HG03025 (cell line): ENCODE measurements around the gene CEP164.
"Not testable (repeated sequence)": the region's sequence is repeated elsewhere in the genome, so short reads cannot be mapped to it uniquely, and the experiment has no call there.

Experiments used
- ATAC-seq: cut with Tn5 transposase; IDR thresholded peaks from one replicate; pipeline ENCODE4 v1.9.1; 2021; ENCODE audit warnings: mild to moderate bottlenecking, moderate library complexity; ENCODE audit not compliant: unreplicated experiment, low FRiP score

CEP164 gene

DNA sequence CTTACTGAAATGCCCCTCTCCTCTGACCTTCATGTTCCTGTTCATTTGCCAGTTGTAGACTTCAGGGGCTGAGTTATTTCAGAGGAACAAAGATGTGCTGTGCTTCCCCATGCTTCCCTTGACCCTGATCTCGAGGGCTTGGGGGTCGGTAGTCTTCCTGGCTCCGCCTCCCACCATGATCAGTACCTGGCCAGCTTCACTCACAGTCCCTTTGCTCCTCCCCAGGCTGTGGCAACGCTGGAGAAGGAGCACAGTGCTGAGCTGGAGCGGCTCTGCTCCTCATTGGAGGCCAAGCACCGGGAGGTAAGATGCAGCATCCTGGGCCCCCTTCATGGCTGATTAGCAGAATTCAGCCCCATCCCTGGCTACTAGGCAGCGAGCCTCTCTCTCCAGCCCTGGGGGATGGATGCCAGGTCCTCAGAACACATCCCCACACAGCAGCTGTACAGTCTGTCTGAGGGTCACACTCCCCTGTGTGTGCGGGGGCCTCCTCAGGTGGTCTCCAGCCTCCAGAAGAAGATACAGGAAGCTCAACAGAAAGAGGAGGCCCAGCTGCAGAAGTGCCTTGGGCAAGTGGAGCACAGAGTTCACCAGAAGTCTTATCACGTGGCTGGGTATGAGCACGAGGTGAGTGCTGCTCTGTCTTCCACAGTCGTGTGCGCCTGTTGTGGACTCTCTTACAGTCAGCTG, 64.5 kb downstream of the CEP164 start:
- ATAC-seq: no peak

DNA sequence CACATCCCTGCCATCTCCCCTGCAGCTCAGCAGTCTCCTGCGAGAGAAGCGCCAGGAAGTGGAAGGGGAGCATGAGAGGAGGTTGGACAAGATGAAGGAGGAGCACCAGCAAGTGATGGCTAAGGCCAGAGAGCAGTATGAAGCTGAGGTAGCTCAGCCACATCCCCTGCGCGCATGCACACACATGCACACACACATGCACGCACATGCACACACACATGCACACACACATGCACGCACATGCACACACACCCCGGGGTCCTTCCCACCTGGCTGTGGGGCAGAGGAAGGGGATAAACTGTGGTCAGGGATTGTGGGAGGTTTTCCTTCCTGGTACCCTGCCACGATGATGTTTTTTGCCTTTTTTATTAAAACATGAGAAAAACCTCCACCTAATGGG, 65.3 kb downstream of the CEP164 start:
- ATAC-seq: no peak

DNA sequence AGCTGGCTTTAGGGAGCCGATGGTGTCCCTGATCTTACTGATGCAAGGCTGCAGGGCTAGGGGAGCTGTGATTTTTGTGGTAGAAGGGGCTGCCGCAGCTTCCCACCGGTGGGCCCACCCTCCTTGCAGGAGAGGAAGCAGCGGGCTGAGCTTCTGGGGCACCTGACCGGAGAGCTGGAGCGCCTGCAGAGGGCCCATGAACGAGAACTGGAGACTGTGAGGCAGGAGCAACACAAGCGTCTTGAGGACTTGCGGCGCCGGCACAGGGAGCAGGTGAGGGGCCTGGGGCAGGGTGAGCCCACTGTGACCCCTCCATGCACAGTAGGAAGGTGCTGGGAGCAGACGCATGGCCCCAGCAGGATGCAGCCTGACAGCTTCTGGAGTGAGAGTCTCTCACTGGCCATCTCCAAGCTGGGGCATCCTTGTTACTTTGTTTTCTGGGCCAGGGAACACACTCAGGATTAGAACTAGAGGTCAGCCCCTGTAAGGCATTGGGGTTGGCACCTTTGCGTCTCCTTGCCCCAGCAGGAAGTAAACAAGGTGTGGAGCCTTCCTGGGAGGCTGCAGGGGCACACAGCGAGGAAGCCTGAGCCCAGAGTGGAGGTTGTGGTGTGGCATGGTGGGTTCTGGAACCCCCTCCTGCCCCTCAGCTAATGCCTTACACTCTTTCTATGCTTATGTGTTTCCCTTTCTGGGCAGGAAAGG, 66.7 kb downstream of the CEP164 start:
- ATAC-seq: no peak

DNA sequence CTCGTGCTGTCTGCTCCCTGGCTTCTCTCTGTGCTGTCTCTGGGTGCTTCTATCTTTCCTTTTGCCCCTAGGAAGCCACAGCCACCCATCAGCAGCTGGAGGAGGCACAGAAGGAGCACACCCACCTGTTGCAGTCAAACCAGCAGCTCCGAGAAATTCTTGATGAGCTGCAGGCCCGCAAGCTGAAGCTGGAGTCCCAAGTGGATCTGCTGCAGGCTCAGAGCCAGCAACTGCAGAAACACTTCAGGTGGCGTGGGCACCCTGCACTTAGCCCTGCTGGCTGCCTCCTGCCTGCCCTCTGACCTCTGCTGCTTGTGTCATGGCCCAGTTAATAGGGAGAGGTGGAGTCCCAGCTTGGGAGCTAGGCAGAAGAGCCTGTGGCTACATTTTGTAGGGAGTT, 67.8 kb downstream of the CEP164 start:
- no peak for ATAC-seq

DNA sequence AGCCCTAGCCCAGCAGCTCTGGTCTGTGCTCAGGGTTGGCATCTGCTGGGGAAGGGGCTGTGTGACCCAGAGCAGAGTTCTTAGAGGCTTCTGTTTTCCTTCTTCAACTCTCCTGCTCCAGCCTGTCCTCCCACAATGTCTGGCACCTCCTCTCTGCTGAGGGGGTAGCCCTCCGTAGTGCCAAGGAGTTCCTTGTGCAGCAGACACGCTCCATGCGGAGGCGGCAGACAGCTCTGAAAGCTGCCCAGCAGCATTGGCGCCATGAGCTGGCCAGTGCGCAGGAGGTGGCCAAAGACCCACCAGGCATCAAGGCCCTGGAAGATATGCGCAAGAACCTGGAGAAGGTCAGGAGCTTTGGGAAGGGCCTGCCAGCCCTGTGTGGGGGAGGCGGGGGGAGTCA, 69.3 kb downstream of the CEP164 start:
- no peak for ATAC-seq

DNA sequence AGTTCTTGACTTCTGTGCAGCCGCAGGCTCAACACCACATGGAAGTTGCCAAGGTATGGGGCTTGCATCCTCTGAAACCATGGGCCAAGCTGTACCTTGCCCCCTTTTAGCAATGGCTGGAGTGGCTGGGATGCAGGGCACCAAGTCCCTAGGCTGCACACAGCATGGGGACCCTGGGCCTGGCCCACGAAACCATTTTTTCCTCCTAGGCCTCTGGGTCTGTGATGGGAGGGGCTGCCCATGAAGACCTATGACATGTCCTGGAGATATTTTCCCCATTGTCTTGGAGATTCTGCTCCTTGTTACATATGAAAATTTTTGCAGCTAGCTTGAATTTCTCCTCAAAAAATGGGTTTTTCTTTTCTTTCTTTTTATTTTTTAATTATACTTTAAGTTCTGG, 71.0 kb downstream of the CEP164 start:
- not testable (repeated sequence) for ATAC-seq

DNA sequence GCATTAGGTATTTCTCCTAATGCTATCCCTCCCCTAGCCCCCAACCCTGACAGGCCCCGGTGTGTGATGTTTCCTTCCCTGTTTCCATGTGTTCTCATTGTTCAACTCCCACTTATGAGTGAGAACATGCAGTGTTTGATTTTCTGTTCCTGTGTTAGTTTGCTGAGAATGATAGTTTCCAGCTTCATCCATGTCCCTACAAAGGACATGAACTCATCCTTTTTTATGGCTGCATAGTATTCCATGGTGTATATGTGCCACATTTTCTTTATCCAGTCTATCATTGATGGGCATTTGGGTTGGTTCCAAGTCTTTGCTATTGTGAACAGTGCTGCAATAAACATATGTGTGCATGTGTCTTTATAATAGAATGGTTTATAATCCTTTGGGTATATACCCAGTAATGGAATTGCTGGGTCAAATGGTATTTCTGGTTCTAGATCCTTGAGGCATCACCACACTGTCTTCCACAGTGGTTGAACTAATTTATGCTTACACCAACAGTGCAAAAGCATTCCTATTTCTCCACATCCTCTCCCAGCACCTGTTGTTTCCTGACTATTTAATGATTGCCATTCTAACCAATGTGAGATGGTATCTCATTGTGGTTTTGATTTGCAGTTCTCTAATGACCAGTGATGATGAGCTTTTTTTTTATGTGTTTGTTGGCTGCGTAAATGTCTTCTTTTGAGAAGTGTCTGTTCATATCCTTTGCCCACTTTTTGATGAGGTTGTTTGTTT, 71.6 kb downstream of the CEP164 start:
- ATAC-seq: not testable (repeated sequence)

DNA sequence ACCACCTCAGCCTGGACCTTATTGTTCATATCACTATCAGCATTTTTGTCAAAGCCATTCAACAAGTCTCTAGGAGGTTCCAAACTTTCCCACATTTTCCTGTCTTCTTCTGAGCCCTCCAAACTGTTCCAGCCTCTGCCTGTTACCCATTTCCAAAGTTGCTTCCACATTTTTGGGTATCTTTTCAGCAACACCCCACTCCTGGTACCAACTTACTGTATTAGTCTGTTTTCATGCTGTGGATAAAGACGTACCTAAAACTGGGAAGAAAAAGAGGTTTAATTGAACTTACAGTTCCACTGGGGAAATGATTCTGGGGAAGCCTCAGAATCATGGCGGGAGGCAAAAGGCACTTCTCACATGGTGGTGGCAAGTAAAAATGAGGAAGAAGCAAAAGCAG, 78.2 kb downstream of the CEP164 start:
- not testable (repeated sequence) for ATAC-seq

DNA sequence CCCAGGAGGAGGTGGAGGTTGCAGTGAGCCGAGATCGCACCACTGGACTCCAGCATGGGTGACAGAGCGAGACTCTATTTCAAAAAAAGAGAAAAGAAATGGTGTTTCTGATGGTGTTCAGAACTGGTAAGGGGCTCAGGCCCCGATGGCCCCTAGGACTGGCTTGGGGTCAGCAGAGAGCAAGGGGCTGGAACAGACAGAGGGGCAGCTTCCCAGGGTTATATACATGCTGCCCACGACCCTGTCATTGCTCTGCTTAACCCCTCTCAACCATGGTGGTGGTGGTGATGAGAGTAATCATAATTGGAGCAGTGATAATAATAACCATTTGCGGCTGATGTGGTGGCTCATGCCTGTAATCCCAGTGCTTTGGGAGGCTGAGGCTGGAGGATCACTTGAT, 79.4 kb downstream of the CEP164 start:
- ATAC-seq: no peak

DNA sequence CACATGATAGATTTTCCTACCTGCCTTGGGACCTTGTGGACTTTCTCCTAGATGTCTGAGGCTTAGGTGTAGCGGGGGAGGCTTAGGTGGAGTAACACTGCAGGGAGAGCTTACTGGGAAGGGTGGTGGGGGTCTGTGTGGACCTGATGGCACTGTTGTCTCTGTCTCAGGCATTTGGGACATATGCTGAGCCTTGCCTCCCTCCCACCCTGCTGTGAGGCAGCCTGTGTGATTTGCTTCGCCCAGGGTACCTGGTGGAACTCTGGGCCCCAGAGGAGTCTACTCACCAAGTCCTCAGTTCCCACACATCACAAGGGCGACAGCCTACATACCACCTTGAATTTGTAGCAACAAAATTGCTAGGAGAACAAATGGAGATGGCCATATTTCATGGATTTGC, 80.7 kb downstream of the CEP164 start:
- no peak for ATAC-seq

DNA sequence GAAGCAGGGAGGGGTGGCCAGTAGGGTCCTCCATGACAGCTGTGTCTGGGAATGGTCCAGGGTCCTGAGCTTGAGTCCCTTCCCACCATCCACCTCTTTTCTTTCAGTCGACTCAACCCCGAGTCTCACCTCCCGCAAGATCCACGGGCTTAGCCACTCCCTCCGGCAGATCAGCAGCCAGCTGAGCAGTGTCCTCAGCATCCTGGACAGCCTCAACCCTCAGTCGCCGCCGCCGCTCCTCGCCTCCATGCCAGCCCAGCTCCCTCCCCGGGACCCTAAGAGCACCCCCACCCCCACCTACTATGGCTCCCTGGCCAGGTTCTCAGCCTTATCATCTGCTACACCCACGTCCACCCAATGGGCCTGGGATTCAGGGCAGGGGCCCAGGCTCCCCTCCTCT, 81.9 kb downstream of the CEP164 start:
- ATAC-seq: no peak

DNA sequence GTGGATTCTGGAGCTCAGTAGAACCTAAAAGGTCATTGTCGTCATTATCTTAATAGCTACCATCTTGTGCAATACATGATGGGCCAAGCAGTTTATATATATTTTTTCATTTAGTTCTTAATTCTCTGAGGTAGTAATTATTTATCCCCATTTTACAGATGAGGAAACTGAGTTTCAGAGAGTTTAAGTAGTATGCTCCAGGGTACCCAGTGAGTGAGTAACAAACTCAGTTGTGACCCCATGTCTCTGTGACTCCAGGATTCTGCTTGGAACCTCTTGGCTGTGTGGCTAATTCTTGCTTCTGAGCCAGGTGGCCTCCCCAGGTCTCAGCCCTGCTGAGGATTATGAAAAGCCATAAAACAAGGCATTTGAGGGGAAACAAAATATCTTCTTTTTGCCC, 82.6 kb downstream of the CEP164 start:
- no peak for ATAC-seq

DNA sequence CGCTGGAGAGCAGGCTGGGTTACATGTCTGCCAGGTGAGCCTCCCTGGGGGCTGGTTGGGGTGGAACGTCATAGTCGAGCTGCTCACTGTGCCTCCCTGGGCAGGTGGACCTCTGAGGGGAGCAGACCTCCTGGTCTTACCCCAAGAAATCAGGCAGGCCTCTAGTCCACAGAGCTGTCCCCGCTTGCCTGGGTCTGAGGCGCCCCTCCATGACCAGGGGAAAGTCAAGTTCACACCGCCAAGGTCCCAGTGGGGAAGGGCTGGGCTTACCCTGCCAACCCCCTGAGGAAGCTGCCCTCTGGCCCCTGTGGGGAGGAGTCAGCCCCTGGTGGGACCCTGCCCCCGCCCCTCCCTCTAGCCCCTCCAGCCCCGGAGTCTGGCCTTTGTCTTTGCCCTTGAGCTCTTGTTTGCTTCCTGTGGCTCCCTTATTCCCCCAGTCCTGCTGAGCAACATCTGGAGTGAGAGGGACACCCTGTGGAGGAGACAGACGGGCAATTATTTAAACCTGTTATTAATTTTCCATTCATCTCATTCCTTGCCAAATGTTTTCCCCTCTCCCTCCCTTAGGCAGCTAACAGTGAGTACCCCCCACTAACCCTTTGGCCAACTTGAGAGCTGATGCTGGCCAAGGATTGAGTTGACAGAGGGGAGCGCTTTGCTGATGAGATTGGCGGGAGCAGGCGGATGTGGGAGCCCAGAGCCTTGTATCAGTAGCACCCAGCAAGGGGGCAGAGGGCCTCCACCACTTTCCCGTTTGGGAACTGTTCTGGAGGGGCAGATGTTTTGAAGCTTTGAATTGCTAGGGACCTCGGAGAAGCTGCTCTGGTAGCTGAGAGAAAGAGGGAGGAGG, 83.4 kb downstream of the CEP164 start:
- no peak for ATAC-seq

DNA sequence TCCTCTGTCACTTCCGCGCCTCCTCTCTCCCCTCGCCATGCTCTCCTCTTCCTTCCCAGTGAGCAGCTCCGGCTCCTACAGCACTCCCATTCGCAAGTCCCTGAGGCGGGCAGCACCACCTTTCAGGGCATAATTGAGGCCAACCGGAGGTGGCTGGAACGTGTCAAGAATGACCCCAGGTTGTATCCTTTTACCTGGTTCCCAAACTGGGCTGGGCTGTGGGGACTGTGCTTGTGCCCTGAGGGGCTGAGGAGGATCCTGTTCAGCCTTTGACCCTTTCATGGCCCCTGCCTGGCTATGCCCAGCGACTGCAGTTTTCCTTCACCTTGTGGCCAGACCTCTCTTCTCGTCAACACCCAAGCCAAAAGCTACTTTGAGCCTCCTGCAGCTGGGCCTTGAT, 84.1 kb downstream of the CEP164 start:
- ATAC-seq: no peak

DNA sequence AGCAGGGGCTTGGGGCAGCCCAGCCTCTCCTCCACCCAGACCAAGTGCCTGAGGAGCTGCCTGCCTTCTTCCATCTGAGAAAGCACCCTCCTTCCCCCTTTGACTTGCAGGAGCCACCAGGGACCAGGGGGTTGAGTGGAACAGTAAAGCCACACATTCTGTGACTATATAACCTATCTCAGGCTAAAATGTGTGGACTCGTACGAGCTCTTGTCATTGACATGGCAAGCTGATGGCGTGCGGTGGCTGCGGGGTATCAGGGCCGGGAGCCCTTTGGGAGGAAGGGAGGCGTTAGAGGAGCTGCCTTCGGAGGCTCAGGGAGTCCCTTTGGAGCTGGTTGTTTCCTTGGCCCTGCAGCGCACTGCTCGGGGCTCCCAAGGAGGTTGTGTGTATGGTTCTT, 84.5 kb downstream of the CEP164 start:
- ATAC-seq: no peak

DNA sequence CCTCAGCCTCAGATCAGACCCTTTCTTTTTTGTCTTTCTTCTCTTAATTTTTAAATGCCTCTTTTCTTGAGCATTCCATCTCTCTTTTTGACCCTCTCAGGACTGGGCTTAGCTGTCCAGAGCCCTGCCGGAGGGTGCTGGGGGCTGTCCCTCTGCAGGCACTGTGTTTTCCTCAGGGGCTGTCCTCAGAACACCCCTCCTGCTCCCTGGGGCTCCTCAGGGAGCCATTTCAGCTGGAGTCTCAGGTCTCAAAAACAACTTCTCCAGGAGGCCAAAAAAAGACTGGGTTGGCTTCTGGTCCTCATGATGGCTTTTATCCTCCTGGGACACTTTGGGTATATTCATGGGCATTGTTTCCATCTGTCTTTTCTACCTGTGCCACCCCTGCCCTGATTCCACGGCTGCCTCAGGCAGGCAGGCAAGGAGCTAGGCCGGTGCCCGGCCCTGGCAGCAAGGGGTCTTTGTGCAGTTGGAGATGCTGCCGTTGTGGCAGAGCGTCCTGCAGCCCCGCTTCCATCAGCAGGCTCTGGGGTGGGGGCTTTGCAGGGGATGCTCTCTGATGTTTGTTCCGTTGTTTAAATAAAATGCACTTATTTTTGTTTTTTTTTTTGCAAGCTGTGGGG, 85.1 kb downstream of the CEP164 start:
- no peak for ATAC-seq

DNA sequence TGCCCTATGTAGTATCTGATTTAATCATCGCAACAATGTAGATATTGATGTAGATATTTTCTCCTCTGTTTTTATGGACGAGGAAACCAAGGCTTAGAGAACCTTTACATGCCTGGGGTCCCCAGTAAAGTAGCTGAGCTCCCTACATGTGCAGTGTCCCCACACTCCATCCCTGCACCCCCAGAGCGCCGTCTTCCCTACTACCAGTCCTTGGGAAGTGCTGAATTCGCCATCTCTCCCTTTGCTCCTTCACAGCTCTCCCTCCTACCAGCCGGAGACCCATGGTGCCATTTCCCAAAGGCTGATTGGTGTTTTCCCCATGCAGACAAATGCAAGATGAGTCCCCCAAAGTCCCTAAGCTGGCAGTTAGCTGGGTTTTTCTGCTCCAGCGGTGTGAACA, 86.0 kb downstream of the CEP164 start:
- ATAC-seq: no peak

DNA sequence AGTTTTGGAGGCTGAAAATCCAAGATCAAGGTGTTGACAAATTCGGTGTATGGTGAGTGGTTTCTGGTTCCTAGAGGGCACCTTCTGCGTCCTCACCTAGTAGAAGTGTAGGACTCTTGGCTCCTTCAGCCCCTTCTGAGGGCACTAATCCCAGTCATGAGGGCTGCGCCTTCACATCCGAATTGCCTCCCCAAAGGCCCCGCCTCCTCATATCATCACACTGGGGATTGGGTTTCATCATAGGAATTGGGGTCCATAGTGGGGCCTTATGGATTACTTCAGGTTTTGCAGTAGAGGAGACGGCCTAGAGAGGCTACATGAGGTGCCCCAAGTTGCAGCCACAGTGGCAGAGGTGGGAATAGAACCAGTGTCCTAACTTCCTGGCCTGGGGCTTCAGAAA, 87.1 kb downstream of the CEP164 start:
- ATAC-seq: no peak

DNA sequence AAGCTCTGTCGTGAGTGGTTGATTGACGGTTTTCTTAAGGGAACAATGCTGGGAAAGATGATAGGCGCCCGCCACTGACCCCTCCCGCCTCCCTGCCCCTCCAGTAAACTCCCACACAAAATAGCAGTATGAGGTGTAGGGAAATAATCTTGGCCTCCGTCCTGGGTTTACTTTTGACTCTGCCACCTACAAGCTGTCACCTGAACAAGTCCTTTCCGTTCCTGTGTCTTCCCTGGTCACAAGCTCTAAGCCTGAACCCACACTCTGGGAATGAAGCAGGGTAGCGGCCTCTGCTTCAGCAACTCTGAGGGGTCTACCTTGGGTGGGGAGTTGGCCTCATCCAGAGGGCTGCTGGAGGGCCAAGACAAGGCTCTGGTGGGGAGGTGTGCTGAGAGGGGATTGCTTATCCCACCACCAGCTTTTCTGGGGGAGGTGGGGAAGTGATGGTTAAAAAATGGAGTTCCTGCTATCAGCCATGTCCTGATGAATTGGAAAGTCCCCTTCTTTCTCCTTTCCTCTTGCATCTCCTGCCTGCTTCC, 87.8 kb downstream of the CEP164 start:
- no peak for ATAC-seq

DNA sequence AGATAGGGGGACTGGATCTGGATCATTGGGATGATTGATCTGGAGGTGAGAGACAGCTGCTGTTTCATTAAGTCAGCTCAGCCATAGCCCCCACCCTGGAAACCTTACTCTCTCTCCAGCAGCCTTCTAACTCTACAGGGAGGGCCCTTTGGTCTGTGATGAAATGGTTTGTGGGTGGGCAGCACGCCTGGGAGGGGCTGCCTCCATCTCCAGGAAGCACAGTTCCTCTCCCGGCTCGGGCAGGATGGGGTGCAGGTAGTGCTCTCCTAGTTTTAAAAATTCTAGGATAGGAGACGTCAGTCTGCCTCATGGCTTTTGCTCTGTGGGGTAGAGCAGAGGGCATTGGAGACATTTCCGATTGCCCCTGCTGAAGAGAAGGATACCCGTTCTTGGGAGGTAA, 89.7 kb downstream of the CEP164 start:
- no peak for ATAC-seq
